Limb (tissue), 2 donors: ENCODE measurements around the gene VENTX.
"Not testable (repeated sequence)": the region's sequence is repeated elsewhere in the genome, so short reads cannot be mapped to it uniquely, and the experiment has no call there.

ENCODE experiments used
- DNase-seq, 2 donors: peaks; one replicate each; pipeline ENCODE4 v3.0.0-alpha.2; 2016; ENCODE audit errors: extremely low spot score in 2 of 2

Gene VENTX

DNA sequence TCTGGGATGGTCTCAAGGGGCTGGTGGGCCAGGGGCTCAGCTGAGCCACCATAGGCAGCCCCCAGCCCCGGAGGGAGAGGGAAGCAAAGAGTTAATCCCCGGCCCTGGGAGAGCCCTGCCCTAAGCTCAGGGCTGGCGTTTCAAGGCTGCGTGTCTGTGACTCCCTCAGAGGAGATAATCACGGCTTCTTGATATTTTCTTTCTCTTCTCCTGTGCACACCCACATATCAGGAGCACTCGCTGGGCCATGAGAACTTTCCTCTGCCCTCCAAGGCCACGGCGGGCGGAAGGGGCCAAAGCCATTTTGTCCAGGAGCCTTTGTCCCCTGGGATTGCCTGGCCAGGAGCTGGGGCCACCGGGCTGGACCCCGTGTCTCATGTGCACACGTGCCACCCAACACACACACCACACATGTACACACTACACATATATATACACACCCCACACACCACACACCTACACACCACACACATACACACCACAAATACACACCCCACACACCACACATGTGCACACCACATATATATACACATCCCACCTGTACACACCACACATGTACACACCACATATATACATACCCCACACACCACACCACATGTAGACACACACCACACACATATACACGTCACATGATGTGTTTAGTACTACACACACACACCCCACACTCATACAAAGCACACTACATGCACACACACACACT is 16.9 kb downstream of the VENTX start:
- no peak for DNase-seq

GRCh38 chr10:133255323-133255722 is 17.7 kb downstream of the VENTX start:
- DNase-seq, result no peak

- no peak for DNase-seq
Observed at GRCh38 chr10:133257489-133258065, 19.9 kb downstream of the VENTX start.

- no peak for DNase-seq
Observed at GRCh38 chr10:133258066-133258817, 20.6 kb downstream of the VENTX start.

DNA sequence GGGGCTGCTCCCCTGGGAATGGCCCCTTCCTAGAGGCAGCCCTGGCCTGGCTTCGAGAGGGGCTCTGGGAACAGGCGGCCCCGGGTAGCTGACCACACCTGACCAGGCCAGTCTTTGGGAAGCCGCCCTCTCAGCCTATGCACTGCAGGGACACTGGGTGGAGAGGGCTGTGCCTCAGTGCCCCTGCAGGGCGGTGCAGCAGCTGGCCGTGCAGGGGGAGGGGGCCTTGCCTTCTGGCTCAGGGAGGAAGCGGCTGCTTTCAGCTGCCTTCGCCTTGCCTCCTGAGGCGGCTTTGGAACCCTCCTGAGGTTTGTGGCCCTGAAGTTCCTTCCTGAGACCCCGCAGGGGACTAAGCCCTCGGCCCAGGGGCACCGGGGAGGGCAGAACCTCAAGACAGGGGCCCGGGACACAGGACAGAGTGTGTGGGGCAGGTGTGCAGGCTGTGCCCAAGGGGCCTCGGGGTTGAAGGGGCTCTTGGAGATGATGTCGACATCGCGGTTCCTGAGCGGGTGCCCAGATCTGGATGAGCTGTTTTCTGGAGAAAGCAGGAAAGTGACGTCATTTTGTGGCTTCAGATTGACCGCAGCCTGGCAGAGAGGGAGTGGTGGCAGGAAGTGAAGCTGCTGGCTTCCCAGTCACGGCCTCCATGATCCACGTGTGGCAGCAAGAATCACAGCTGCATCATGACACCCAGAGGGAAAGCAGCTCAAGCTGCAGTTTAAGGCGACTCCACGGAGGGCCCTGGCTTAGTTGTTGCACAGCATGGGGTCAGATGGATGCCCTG is 21.4 kb downstream of the VENTX start:
- peak in 1 of 2 donors; percentile 64 for DNase-seq

GRCh38 chr10:133259602-133259989 is 21.9 kb downstream of the VENTX start:
- DNase-seq, result no peak

GRCh38 chr10:133260895-133261725 is 23.5 kb downstream of the VENTX start:
- DNase-seq, result peak in 1 of 2 donors; percentile 69

- peak; percentile 42 to 84 for DNase-seq
Observed at GRCh38 chr10:133261726-133262325, 24.2 kb downstream of the VENTX start.

DNA sequence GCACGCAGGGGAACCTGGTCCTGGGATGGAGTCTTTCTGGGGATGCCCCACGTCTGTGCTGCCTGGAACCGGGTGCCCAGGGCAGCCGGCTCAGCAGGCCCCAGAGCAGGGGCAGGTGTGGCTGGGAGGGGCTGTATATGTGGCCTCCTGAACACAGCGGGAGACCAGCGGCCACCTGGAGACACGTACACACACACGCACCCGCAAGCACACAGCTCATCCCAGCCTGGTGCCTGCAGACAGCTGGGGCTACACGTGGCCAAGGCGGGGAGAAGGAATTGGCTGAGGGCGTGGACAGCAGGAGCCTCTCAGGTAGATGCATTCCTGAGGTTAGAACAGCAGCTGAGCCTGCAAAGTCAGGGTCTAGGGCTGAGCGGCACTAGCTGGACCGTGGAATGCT is 25.0 kb downstream of the VENTX start:
- DNase-seq, result no peak

DNA sequence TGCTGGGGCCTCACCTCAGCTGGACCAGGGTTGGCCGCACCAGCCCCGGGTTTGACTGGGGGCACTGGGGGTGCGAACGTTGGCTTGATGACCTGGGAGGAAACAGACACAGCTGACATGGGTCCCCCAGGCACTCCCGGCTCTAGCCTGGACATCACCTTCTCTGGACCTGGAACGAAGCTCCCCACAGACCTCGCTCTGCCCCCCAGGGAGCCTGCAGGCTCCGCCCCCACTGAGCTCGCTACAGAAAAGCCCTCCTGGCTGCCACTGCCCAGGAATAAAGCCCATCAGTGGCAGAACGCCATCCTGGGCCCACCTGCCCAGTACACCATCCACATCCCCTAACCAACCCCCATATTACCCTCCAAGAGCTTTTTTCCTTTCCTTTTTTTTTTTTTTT is 26.0 kb downstream of the VENTX start:
- no peak for DNase-seq

- DNase-seq, result no peak
Observed at GRCh38 chr10:133264461-133264860, 26.8 kb downstream of the VENTX start.

DNA sequence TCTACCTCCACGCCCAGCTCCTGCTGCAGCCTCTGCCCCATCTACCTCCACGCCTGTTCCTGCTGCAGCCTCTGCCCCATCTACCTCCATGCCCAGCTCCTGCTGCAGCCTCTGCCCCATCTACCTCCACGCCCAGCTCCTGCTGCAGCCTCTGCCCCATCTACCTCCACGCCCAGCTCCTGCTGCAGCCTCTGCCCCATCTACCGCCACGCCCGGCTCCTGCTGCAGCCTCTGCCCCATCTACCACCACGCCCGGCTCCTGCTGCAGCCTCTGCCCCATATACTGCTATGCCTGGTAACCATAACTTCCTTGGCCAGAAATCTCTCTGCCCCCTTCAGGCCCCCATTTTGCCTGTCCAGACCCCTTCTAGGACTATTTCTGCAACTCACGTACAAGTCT is 27.4 kb downstream of the VENTX start:
- DNase-seq, result not testable (repeated sequence)

DNA sequence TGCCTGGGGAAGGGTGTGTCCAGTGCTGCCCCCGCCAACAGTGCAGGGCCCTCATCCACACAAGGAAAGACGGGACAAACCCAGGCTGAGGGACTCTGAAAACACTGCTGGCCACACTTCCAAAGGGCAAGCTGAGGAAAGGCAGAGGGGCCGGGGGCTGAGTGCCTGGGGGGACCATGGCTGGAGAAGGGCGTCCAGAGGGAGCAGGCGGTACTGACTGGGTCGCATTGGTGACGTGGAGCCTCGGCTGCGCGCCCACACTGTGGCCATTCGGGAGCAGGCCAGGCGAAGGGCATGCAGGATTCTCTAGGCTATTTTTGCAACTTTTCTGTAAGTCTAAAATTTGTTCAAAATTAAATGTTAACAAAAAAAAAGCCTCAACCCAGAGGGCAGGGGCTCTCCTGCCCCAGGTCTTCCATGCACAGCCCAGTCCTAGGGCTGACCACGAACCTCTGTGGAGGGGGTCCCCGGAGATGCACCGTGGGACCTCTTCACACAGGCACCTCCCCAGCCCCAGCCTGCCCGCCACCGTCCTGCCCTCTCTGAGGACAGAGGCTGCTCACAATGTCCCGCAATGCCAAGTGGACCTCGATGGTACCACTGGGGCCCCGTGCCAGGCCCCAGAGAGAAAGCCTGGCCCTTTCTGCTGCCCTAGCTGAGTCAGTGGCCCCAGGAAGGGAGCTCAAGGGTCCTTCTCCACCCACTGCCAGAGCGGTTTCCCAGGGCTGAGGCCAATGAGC is 28.6 kb downstream of the VENTX start:
- DNase-seq, result no peak

- DNase-seq, result no peak
Observed at GRCh38 chr10:133267293-133267692, 29.6 kb downstream of the VENTX start.

- no peak for DNase-seq
Observed at GRCh38 chr10:133267829-133268228, 30.2 kb downstream of the VENTX start.

DNA sequence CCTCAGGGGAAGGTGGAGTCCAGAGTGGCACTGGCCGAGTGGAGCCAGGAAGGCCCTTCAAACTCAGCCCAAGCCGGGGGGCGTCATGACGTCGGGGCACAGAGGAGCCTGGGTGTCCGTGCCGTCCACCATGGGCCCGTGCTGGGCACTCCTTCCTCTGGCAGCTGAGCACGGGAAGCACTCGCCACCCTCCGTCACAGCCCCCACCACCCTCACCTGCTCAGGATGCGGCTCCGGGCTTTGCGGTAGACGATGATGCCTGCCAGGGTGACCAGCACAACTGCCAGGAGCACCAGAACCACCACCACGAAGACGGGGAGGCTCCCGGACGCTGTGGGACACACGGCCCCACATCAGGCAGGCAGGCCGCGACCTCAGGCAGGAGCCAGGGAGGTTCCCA is 30.9 kb downstream of the VENTX start:
- DNase-seq, result no peak

DNA sequence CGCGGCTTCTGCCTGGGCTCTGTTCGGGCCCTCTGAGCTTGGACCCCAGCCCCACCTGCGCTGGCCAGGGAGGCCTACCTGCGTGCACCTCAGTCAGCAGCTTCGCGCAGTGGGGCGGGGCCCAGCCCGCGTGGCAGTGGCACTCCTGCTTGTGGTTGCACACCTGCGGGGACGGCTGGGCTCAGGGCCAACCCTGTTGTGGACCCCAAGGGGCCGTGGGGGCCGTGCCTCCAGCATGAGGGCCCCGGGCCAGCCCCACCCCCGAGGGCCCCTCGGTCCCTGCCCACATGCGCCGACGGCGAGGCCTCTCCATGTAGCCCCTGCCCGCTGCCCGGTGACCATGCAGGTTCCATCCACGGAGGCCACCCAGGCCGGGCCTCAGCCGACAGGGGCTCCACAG is 31.7 kb downstream of the VENTX start:
- DNase-seq, result no peak

- DNase-seq, result no peak
Observed at GRCh38 chr10:133270204-133270603, 32.5 kb downstream of the VENTX start.

DNA sequence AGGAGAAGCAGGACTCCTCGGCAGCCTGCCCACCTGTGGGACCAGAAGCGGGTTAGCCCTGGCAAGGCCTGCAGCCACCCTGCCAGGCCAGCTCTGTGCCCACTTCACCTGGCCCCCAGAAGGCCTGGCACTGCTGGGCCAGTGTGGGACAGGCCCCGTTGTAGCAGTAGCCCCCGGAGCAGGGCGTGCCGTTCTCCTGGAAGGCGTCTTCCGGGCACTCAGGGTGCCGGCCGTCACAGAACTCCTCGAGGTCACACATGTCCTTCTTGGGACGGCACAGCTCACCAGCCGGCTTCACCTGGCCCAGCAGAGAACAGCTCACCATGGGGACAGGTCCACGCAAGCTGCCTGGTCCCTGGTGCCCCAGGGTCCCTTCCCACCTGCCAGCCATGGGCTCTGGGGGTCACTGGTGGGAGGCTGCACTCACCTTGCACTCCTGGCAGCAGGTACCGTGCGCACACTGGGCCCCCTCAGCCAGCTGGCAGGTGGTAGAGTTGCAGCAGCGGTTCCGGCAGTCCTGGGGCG is 33.2 kb downstream of the VENTX start:
- DNase-seq, result no peak
